Karpas-422 (cell line): ENCODE measurements around the gene PSMD6. TPM values are rescaled to one million over a fixed set of nuclear protein-coding genes. Genes with fewer than 3 reads are reported as not detected.

Experiments used
- DNase-seq: peaks from one replicate; pipeline ENCODE4 v3.0.0-alpha.2; 2015
- H2AFZ ChIP-seq: fragments of 200-600 bp; sonication (generic); 2 replicates; pipeline ENCODE4 v1.6.1; 2014; ENCODE audit warnings: antibody characterized with exemption, low read length, mixed read lengths
- H3K27ac ChIP-seq: fragments of 200-600 bp; sonication (generic); 2 replicates; pipeline ENCODE4 v1.5.1; 2014; ENCODE audit warnings: mild to moderate bottlenecking, low read length, moderate library complexity
- H3K27me3 ChIP-seq: fragments of 200-600 bp; sonication (generic); 2 replicates; pipeline ENCODE4 v1.6.1; 2014; ENCODE audit warnings: low read length, mixed read lengths
- H3K36me3 ChIP-seq: fragments of 200-600 bp; sonication (generic); 2 replicates; pipeline ENCODE4 v1.6.1; 2014; ENCODE audit warnings: low read length, mixed read lengths; ENCODE audit not compliant: insufficient read depth
- H3K4me1 ChIP-seq: fragments of 200-600 bp; sonication (generic); 2 replicates; pipeline ENCODE4 v1.6.1; 2014; ENCODE audit warnings: mild to moderate bottlenecking, low read length, mixed read lengths
- H3K4me2 ChIP-seq: fragments of 200-600 bp; sonication (generic); 2 replicates; pipeline ENCODE4 v1.6.1; 2014; ENCODE audit warnings: low read length, low read depth, mild to moderate bottlenecking; ENCODE audit not compliant: poor library complexity, severe bottlenecking
- H3K4me3 ChIP-seq: fragments of 200-600 bp; sonication (generic); 2 replicates; pipeline ENCODE4 v1.5.1; 2014; ENCODE audit warnings: mild to moderate bottlenecking, antibody characterized with exemption, low read length, mixed read lengths
- H3K79me2 ChIP-seq: fragments of 200-600 bp; sonication (generic); 2 replicates; pipeline ENCODE4 v1.6.1; 2014; ENCODE audit warnings: mild to moderate bottlenecking, low read length, mixed read lengths
- H3K9ac ChIP-seq: fragments of 200-600 bp; sonication (generic); 2 replicates; pipeline ENCODE4 v1.6.0; 2014; ENCODE audit warnings: low read length
- H3K9me2 ChIP-seq: fragments of 200-600 bp; sonication (generic), shearing (Covaris generic); replicated peaks from 2 replicates; pipeline ENCODE4 v1.6.0; 2014; ENCODE audit warnings: mild to moderate bottlenecking, low read length, moderate library complexity; ENCODE audit not compliant: insufficient read depth
- H3K9me3 ChIP-seq: fragments of 300-700, 200-600 bp; sonication (generic); 2 replicates; pipeline ENCODE4 v1.6.1; 2014; ENCODE audit warnings: low read length, mixed read lengths
- H4K20me1 ChIP-seq: fragments of 200-600 bp; sonication (generic); 2 replicates; pipeline ENCODE4 v1.6.1; 2014; ENCODE audit warnings: mild to moderate bottlenecking, antibody characterized with exemption, low read length, low read depth; ENCODE audit not compliant: insufficient read depth
- total RNA-seq: library from RNA; depleted of rRNA; stranded (reverse); fragments of >200 nt; shearing (Covaris generic); gene quantifications from 2 replicates; pipeline ENCODE4 v1.2.3, GENCODE V29; 2014; ENCODE audit warnings: low replicate concordance

PSMD6 gene
- total RNA-seq, 1 experiment from 2014 or later: 95.6 TPM

- H3K36me3 ChIP-seq: no peaks in the 10 kb centered on the region
- H3K79me2 ChIP-seq: no peaks in the 10 kb centered on the region
- no peak overlapping the region for H2AFZ ChIP-seq
- no peak overlapping the region for H3K4me3 ChIP-seq
- no peaks in the 10 kb centered on the region for H4K20me1 ChIP-seq
- H3K9me3 ChIP-seq: no peaks in the 10 kb centered on the region
- no peak overlapping the region for H3K27ac ChIP-seq
- H3K27me3 ChIP-seq: no peaks in the 10 kb centered on the region
- DNase-seq: no peak
- no peaks in the 10 kb centered on the region for H3K4me1 ChIP-seq
- no peaks in the 10 kb centered on the region for H3K9me2 ChIP-seq
- no peak overlapping the region for H3K9ac ChIP-seq
- no peak overlapping the region for H3K4me2 ChIP-seq
Observed at GRCh38 chr3:64061628-64062027, 38.3 kb upstream of the PSMD6 start.

- Histone ChIP-seq H3K79me2 (no peaks in the 10 kb centered on the region), H3K4me2 (no peak overlapping the region), H3K4me1 (no peaks in the 10 kb centered on the region), H3K9me3 (no peaks in the 10 kb centered on the region), H3K27ac (no peak overlapping the region), H3K9ac (no peak overlapping the region), H3K9me2 (no peaks in the 10 kb centered on the region), H3K4me3 (no peak overlapping the region), H2AFZ (no peak overlapping the region), H3K27me3 (no peaks in the 10 kb centered on the region), H4K20me1 (no peaks in the 10 kb centered on the region), H3K36me3 (no peaks in the 10 kb centered on the region)
- no peak for DNase-seq
Observed at GRCh38 chr3:64059484-64060175, 36.3 kb upstream of the PSMD6 start.

GRCh38 chr3:64058566-64058965, 35.3 kb upstream of the PSMD6 start:
- no peak overlapping the region for H3K27ac ChIP-seq
- no peaks in the 10 kb centered on the region for H3K9me3 ChIP-seq
- no peaks in the 10 kb centered on the region for H3K79me2 ChIP-seq
- DNase-seq: no peak
- H3K36me3 ChIP-seq: no peaks in the 10 kb centered on the region
- no peaks in the 10 kb centered on the region for H3K4me1 ChIP-seq
- no peak overlapping the region for H2AFZ ChIP-seq
- no peaks in the 10 kb centered on the region for H3K27me3 ChIP-seq
- H3K9me2 ChIP-seq: no peaks in the 10 kb centered on the region
- no peak overlapping the region for H3K4me2 ChIP-seq
- no peak overlapping the region for H3K4me3 ChIP-seq
- H4K20me1 ChIP-seq: no peaks in the 10 kb centered on the region
- H3K9ac ChIP-seq: no peak overlapping the region

GRCh38 chr3:64057231-64057630, 33.9 kb upstream of the PSMD6 start:
- H3K9me2 ChIP-seq: no peaks in the 10 kb centered on the region
- H3K9me3 ChIP-seq: no peaks in the 10 kb centered on the region
- H3K27ac ChIP-seq: no peak overlapping the region
- H4K20me1 ChIP-seq: no peaks in the 10 kb centered on the region
- no peak overlapping the region for H3K9ac ChIP-seq
- H3K4me2 ChIP-seq: no peak overlapping the region
- no peaks in the 10 kb centered on the region for H3K36me3 ChIP-seq
- no peak for DNase-seq
- H2AFZ ChIP-seq: no peak overlapping the region
- H3K79me2 ChIP-seq: no peaks in the 10 kb centered on the region
- H3K27me3 ChIP-seq: no peaks in the 10 kb centered on the region
- H3K4me3 ChIP-seq: no peak overlapping the region
- no peaks in the 10 kb centered on the region for H3K4me1 ChIP-seq

- Histone ChIP-seq H3K9ac (no peak overlapping the region), H3K9me2 (no peaks in the 10 kb centered on the region), H3K27me3 (no peaks in the 10 kb centered on the region), H3K4me1 (no peaks in the 10 kb centered on the region), H3K36me3 (no peaks in the 10 kb centered on the region), H3K27ac (no peak overlapping the region), H4K20me1 (no peaks in the 10 kb centered on the region), H2AFZ (no peak overlapping the region), H3K79me2 (no peaks in the 10 kb centered on the region), H3K9me3 (no peaks in the 10 kb centered on the region), H3K4me3 (no peak overlapping the region), H3K4me2 (no peak overlapping the region)
- DNase-seq: no peak
Observed at GRCh38 chr3:64056606-64057180, 33.4 kb upstream of the PSMD6 start.

GRCh38 chr3:64055076-64055475, 31.8 kb upstream of the PSMD6 start:
- H4K20me1 ChIP-seq: no peaks in the 10 kb centered on the region
- no peak overlapping the region for H3K9ac ChIP-seq
- no peak overlapping the region for H3K4me2 ChIP-seq
- no peaks in the 10 kb centered on the region for H3K36me3 ChIP-seq
- H3K27ac ChIP-seq: no peak overlapping the region
- H3K79me2 ChIP-seq: no peaks in the 10 kb centered on the region
- no peaks in the 10 kb centered on the region for H3K9me2 ChIP-seq
- H3K4me1 ChIP-seq: no peaks in the 10 kb centered on the region
- DNase-seq: no peak
- no peak overlapping the region for H2AFZ ChIP-seq
- no peaks in the 10 kb centered on the region for H3K27me3 ChIP-seq
- no peak overlapping the region for H3K4me3 ChIP-seq
- no peaks in the 10 kb centered on the region for H3K9me3 ChIP-seq

GRCh38 chr3:64054488-64054887, 31.2 kb upstream of the PSMD6 start:
- DNase-seq: no peak
- Histone ChIP-seq H3K4me1 (no peaks in the 10 kb centered on the region), H3K27ac (no peak overlapping the region), H3K36me3 (no peaks in the 10 kb centered on the region), H3K4me2 (no peak overlapping the region), H3K9ac (no peak overlapping the region), H3K27me3 (no peaks in the 10 kb centered on the region), H4K20me1 (no peaks in the 10 kb centered on the region), H3K9me2 (no peaks in the 10 kb centered on the region), H3K4me3 (no peak overlapping the region), H2AFZ (no peak overlapping the region), H3K9me3 (no peaks in the 10 kb centered on the region), H3K79me2 (no peaks in the 10 kb centered on the region)

GRCh38 chr3:64053581-64053980, 30.3 kb upstream of the PSMD6 start:
- H3K4me2 ChIP-seq: no peak overlapping the region
- H2AFZ ChIP-seq: no peak overlapping the region
- no peak for DNase-seq
- no peak overlapping the region for H3K9ac ChIP-seq
- no peaks in the 10 kb centered on the region for H3K79me2 ChIP-seq
- H4K20me1 ChIP-seq: no peaks in the 10 kb centered on the region
- no peaks in the 10 kb centered on the region for H3K4me1 ChIP-seq
- H3K9me3 ChIP-seq: no peaks in the 10 kb centered on the region
- no peak overlapping the region for H3K4me3 ChIP-seq
- no peak overlapping the region for H3K27ac ChIP-seq
- H3K36me3 ChIP-seq: no peaks in the 10 kb centered on the region
- no peaks in the 10 kb centered on the region for H3K27me3 ChIP-seq
- no peaks in the 10 kb centered on the region for H3K9me2 ChIP-seq
